HG03159 (cell line): ENCODE results near the gene ACSS1.

Experiments
- ATAC-seq: cut with Tn5 transposase; IDR thresholded peaks from one replicate; pipeline ENCODE4 v1.9.1; 2021; ENCODE audit warnings: mild to moderate bottlenecking, moderate library complexity; ENCODE audit not compliant: unreplicated experiment

The ACSS1 gene

DNA sequence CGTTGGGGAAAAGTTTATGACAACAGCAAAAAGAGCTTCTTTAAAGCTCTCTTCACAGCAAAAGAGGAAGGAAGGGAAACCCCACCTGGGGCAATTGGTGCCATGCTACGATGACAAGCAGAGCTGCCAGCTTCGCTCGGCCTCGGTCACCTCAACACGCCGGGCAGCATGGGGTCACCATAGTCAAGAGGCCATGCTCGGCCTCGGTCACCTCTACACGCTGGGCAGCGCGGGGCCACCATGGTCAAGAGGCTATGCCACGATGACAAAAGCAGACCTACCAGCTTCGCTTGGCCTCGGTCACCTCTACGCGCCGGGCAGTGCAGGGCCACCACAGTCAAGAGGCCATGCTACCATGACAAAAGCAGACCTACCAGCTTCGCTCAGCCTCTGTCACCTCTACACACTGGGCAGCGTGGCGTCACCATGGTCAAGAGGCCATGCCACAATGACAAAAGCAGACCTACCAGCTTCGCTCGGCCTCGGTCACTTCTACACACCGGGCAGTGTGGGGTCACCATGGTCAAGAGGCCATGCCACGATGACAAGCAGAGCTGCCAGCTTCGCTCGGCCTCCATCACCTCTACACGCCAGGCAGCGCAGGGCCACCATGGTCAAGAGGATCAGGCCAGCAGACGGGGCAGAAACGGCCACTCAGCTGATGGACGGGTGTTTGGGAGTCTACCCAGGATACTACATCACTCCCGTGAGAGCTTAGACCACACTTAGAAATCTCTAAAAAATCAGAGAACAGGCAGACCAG lies 77.5 kb downstream of the ACSS1 start:
- ATAC-seq = no peak

DNA sequence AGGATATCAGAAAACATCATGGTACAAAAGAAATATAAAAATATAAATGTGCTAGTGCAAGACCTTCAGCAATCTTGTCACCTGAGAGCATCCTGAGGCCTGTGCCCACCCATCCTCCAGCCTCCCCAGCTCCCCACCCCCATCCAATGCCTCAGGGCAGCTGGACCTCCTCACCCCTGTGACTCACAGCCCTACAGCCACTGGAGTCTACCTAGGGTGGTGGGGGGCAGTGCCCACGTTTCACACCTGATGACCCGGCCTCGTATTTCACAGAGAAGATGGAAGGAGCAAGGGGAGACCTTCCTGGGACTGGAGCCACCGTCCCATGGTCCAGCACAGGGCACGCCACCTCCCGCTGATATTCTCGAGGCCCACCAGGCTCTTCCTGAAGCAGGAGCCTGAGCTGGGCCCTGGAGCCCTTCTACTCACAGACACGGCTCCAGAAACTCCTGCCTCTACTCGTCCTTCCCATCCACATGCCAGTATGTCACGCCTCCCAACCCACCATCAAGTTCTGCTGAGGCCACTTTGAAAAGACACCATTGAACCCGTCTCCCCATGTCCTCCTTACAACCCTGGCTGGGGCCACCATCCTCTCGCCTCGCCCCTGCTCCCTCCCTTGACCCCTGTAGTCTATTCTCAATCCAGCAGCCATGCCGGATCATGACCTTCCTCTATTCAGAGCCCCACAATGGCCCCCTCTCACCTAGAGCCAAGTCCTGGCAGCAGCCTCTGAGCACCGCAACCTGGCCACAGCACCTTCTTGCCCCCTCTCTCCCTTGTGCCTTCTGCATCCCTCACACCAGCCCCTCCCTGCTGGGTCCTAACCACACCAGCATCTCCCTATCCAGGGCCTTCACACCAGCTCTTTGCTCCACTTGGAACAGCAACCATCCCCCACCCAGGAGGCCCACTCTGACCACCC lies 78.6 kb downstream of the ACSS1 start:
- no peak for ATAC-seq

DNA sequence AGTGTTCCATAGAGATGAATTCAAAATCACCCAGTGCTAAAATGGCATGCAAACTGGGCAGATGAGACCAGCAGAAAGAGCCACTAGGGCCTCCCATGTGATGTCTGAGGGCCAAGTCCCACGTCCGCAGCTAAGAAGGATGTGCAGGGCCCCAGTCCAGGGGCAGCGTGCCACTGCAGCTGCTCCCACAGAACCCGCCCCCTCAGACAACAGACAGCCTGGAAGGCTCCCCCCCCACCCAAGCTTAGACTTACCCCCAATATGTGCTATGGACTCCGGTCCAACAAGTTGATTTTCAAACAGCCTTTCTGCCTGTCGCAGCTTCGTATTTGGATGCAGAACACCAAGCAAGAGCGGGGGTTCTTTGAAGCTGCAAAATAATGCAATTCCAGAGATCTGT lies 79.4 kb downstream of the ACSS1 start:
- ATAC-seq = no peak

DNA sequence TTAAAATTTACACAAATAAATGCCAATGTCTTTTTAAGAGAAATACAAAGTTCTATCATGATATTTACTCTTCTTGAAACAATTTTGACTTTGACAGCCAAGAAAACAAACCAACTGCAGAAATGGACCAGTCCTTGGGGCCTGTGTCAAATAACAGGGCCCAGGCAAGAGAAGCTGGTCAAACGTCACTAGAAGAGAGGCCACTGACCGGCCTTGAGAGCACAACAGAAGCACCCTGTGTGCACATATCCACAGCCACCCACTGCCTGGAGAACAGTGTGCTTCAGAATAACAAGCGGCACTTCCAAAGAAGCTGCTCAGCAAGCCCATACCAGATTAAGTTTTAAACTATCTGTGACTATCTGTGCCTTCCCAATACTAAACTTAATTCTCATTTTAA lies 80.1 kb downstream of the ACSS1 start:
- ATAC-seq = no peak

DNA sequence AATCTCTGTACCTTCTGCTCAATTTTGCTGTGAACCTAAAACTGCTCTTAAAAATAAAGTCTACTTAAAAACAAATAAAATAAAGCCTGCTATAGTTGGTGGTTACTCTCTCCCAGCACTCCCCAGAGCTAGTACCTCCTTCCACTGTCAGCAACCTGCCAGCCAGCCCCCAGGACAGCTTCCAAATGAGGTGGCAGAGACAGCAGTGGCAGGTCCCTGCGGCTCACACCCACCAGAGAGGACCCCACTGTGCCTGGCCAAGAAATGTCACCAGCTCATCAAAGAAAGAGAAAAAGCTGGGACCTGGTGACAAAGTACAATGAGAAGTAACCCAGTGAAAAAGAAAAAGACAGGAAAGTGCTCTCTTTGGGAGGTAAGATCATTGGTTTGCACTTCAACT lies 80.6 kb downstream of the ACSS1 start:
- ATAC-seq = no peak

DNA sequence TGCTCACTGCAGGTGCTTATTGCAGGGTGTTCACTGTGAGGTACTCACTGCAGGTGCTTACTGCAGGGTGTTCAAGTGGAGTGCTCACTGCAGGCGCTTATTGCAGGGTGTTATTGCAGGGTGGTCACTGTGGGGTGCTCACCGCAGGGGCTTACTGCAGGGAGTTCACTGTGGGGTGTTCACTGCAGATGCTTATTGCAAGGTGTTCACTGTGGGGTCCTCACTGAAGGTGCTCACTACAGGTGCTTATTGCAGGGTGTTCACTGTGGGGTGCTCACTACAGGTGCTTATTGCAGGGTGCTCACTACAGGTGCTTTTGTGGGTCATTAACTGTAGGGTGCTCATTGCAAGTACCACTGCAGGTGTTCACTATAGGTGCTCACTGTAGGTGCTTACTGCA lies 85.6 kb downstream of the ACSS1 start:
- no peak for ATAC-seq

DNA sequence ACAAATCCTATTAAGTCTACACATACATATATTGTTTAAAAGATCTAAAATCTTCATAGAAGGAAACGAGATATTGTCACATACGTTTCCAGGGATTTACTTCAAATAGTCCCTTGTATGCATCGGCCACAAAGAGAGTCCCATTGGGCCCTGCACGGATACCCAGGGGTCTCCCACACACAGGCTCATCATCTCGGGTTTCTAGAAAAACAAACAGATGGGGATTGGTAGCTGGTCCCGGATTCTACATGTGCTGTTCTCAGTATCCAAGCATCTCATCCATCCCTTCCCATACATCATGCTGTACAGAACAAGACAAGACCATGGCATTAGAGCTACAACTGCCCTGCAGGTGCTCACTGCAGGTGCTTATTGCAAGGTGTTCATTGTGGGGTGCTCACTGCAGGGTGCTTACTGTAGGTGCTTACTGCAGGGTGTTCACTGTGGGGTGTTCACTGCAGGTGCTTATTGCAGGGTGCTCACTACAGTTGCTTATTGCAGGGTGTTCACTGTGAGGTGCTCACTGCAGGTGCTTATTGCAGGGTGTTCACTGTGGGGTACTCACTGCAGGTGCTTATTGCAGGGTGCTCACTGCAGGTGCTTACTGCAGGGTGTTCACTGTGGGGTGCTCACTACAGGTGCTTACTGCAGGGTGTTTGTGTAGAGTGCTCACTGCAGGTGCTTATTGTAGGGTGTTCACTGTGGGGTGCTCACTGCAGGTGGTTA lies 86.4 kb downstream of the ACSS1 start:
- no peak for ATAC-seq

DNA sequence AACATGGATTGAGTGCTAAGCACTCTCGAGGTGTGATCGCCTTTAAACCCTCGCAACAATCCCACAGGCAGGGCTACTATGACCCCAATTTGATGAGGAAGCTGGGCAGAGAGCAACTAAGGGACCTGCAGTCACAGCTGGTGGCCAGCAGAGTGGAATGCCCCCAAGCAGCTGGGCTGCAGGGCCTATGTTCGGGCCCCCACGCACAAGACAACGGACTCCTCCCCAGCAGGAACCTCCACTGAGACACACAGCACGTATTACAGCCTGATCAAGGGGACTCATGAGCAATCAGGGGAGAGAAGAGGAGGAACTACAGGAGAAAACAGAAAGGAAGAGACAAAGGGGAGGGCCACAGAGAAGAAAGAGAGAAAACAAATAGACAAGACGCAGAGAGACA lies 87.2 kb downstream of the ACSS1 start:
- ATAC-seq = no peak

DNA sequence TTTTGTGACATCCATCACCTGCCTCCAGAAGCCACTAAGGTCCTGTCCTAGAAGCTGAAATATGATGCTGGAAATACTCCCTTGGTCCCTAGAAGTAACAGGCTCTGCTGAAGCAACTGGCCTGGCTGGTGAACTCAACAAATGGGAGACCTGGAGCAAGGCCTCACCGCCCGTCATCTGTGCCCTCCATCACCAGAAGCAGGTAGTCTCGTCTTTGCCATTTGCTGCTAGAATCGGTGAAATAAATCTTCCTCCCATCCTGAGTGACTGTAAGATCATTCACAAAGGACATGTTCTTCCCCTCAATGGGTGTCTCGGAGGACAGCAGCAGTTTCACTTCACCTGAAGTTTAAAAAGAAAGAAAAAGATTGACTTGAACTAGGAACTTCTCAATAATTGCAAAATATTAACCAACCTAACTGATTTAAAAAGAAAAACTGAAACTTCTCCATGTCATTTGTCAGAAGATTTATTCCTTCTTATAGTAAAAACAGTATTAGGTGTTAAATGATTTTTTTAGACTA lies 87.8 kb downstream of the ACSS1 start:
- no peak for ATAC-seq

DNA sequence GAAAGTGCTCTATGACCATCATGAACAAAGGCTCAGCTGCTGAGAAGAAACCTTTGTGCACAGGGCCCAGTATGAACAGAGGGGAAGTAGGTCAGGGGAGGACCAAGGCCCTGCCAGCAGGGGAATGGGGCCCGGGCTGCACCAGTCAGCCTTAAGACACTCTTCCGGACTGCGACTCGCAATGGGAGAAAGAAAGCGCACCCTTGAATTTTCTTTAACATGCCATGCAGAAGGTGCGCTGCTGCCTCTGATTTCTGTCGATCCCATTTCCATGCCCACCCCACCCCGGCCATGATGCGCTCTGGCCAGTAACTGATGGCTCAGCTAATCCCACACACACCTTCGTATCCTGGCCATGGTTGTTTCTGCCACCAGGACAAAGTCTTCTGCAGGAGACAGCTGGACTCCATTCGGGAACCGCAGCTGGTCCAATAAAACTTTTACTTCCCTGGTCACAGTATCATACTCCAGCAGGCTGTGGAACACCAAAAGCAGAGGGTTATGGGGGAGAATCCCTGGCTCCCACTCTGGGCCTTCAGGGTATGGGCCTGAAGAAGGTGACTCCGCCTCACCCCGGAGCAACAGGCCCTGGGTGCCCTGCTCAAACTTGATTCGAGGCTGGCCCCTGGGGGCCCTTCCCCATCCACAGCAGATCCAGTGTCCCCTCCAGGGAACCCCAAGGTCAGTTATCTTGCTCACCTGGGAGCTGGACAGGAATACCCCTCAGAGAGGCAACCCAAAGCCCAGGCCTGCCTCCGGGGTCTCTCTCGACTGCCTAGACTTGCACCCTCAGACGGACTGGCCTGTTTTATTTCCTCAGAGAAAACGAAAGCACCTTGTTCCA lies 88.5 kb downstream of the ACSS1 start:
- ATAC-seq = no peak

DNA sequence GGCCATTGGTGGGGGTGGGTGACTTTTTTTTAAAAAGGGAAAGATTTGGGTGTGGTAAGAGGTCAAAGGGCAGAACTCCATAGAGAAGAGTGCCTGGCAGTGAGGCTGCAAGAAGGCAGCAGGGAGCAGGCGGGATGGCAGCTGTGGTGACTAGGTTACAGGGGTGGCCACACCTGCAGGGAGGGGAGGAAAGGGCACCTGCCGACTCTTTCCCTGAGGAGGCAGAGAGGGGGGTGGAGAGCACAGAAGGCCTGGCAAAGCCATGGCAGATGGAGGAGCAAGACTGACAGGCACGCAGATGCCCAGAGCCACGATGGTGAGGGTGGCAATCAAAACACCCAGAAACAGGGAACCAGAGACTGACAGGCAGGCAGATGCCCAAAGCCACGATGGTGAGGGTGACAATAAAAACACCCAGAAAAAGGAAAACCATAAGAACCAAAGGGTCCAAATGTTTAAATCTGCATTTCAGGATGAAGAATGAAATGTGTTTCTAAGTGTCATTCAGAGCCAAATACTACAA lies 89.6 kb downstream of the ACSS1 start:
- ATAC-seq = no peak

DNA sequence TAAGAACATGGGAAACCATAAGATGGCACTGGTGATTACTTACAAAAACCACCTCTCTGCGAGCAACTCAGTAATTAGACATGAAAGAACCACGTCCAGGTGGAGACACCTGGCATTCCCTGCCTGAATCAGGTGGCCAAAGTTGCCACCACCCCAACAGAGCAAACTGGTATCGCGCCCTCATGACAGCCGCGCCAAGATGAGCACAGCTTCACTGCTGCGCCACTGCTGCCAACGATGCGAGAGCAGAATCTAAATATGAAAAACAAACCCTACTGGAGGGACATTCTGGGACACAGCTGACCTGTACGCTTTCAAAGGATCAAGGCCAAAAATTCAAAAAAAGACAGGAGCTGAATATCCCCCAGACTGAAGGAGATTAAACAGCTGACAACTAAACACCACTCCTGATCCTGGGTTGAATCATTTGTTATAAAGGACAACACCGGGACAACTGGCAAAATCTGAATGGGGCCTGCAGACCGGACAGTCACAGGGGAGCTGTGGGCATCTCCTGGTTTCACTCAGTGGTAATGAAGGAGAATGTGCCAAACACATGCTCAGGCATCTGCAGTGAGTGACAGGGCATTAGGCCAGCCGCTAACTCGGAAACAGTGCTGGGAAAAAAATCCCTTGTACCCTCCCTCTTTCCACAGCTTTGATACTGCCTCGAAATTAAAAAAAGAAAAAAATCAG lies 91.5 kb downstream of the ACSS1 start:
- no peak for ATAC-seq

DNA sequence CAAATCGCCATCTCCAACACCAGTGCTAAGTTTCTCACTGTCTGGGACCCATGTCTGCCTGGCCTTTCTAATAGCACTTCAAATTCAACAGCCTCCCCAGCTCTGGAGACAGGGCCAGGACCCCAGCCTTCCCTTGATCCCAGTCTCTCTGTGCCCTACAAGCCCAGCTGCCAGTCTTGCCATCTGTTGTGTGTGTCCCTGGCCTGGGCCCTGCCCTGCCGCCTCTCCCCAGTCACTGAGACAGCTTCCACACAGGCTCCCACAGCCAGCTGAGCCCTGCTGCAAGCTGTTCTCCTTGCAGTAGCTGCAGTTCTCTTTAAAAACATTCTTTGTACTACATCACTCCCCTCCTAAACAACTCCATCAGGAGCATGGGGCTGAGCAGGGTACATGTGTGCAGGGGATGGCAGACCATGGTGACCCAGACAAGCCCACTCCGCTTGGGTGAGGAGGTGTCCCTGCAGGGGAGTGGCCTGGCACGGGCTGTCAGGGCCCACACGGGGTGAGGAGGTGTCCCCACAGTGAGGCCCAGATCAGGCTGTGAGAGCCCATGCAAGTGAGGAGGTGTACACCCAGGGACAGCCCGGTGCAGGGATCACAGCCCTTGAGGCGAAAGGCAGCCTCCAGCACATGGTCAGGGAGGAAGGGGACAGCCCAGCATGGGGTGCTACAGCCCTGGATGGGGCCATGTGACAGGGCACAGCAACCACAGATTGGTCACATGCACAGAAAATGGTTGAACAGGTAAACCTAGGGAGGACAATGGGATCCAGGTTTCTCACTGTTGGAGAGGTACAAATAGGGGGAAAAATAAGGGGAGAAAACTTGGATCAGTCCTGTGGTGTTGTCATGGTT lies 92.6 kb downstream of the ACSS1 start:
- ATAC-seq = no peak

DNA sequence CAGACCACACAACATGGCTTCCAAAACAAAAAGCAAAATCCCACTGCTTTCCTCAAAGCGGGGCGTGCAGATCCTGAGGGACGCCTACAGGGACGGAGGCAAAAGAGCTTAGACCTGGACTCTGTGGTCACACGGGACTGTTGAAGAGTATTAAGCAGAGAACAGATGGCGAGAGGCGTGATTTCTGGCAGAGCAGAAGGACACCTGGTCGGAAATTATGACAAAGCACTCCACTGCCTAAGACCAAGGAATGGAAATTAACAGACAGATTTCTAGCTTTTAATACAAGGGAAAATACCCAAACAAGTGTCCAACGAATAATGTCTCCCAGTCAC lies 93.5 kb downstream of the ACSS1 start:
- ATAC-seq = no peak

DNA sequence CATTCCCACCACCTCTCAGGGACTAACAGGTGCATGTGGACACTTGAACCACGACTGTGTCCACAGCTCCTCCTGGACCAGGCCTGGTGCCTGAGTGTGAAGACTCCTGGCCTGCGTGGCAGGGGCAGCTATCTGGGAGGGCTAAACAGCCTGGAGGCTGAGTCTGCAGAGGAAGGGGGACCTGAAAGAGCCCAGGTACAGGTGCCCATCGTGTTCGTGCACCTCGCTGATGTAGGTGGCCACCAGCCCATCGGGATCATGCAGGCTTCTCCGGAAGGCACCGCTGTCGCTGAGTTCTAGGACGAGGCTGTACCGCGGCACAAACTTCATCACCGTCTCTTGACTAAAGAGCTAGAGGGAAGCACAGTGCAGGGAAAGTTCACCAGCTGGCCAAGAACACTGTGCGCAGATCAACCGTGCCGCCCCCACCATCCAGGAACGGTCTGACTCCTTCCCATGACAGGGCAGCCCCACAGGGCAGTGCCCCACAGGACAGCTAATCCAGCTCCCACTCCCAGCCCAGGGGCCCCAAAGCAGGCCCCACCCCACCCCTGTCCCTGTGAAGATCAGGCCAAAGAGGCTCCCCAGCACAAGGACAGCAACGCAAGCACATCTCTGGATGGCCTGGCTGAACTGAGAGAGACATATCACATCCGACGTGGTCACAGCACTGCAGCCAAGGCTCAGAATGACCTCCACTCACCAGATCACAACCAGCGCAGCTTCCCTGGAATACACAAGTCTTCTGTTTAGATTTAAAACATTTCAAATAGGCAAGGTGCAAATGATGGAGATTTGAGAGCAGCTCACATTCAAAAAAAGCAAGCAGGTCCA lies 94.0 kb downstream of the ACSS1 start:
- no peak for ATAC-seq

DNA sequence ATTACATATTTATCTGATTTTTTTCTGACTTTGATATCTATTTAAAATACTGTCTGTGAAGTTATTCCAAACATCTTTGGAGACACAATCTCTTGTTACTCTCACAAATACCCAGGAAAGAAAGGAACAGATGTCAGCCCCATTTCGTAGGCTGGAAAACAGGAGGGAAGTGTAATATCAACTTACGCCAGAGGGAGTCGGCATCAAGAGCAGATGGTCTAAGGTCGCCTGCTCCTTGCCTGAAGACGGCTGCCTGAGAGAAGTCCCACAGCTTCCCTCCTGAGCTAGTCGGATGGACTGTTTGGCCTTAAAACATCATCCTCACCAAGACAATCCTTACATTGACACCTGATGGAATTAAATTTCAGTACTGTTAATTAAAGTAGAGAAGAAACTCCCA lies 95.4 kb downstream of the ACSS1 start:
- ATAC-seq = no peak

DNA sequence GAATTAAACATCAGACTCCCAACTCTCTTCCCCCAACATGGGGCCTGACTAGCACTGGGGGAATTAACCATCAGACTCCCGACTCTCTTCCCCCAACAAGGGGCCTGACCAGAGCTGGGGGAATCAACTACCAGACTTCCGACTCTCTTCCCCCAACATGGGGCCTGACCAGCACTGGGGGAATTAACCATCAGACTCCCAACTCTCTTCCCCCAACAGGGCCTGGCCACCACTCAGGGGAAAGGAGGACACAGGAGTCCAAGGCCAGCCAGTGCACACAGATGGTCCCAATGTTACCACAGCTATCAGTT lies 95.8 kb downstream of the ACSS1 start:
- ATAC-seq = no peak
